Measurements from ENCODE around the gene ENOX1. TPM values are rescaled to one million over a fixed set of nuclear protein-coding genes. Genes with fewer than 3 reads are reported as not detected.

The ENOX1 gene
- total RNA-seq, 1 donor from 2014 or later = 0.79 TPM

- Histone ChIP-seq H3K4me3 (ENCODE audit: low read depth, low read length) (no peak overlapping the region), H3K36me3 (ENCODE audit: control insufficient read depth, insufficient read depth, low read length) (no peaks in the 10 kb centered on the region), H3K27me3 (ENCODE audit: control insufficient read depth, insufficient read depth, low read length) (no peaks in the 10 kb centered on the region)
- DNase-seq (ENCODE audit: low read depth) (no peak), FAIRE-seq (no peak)
- TF ChIP-seq CTCF (IDR thresholded peaks at IDR 0.05; ENCODE audit: insufficient read depth, low read length, severe bottlenecking) = no peak
Measured at GRCh38 chr13:43657485-43657884, 129.3 kb downstream of the ENOX1 start.

- H3K4me3 ChIP-seq (ENCODE audit: low read depth, low read length) = no peak overlapping the region
- FAIRE-seq (no peak), DNase-seq (ENCODE audit: low read depth) (no peak)
- H3K36me3 ChIP-seq (ENCODE audit: control insufficient read depth, insufficient read depth, low read length) = no peaks in the 10 kb centered on the region
- H3K27me3 ChIP-seq (ENCODE audit: control insufficient read depth, insufficient read depth, low read length) = no peaks in the 10 kb centered on the region
- TF ChIP-seq CTCF (IDR thresholded peaks at IDR 0.05; ENCODE audit: insufficient read depth, low read length, severe bottlenecking) = no peak
Measured at GRCh38 chr13:43653980-43654379, 132.8 kb downstream of the ENOX1 start.

GRCh38 chr13:43653395-43653794 is 133.4 kb downstream of the ENOX1 start:
- Histone ChIP-seq H3K27me3 (ENCODE audit: control insufficient read depth, insufficient read depth, low read length) (no peaks in the 10 kb centered on the region), H3K36me3 (ENCODE audit: control insufficient read depth, insufficient read depth, low read length) (no peaks in the 10 kb centered on the region), H3K4me3 (ENCODE audit: low read depth, low read length) (no peak overlapping the region)
- DNase-seq (ENCODE audit: low read depth) (no peak), FAIRE-seq (no peak)
- no peak for TF ChIP-seq CTCF (IDR thresholded peaks at IDR 0.05; ENCODE audit: insufficient read depth, low read length, severe bottlenecking)

GRCh38 chr13:43652760-43653159 is 134.0 kb downstream of the ENOX1 start:
- no peak for TF ChIP-seq CTCF (IDR thresholded peaks at IDR 0.05; ENCODE audit: insufficient read depth, low read length, severe bottlenecking)
- DNase-seq (ENCODE audit: low read depth) (no peak), FAIRE-seq (no peak)
- no peak overlapping the region for H3K4me3 ChIP-seq (ENCODE audit: low read depth, low read length)
- H3K36me3 ChIP-seq (ENCODE audit: control insufficient read depth, insufficient read depth, low read length) = no peaks in the 10 kb centered on the region
- H3K27me3 ChIP-seq (ENCODE audit: control insufficient read depth, insufficient read depth, low read length) = no peaks in the 10 kb centered on the region

- TF ChIP-seq CTCF (IDR thresholded peaks at IDR 0.05; ENCODE audit: insufficient read depth, low read length, severe bottlenecking) = no peak
- no peak overlapping the region for H3K4me3 ChIP-seq (ENCODE audit: low read depth, low read length)
- H3K27me3 ChIP-seq (ENCODE audit: control insufficient read depth, insufficient read depth, low read length) = no peaks in the 10 kb centered on the region
- FAIRE-seq = no peak
- H3K36me3 ChIP-seq (ENCODE audit: control insufficient read depth, insufficient read depth, low read length) = no peaks in the 10 kb centered on the region
- DNase-seq (ENCODE audit: low read depth) = no peak
Measured at GRCh38 chr13:43650882-43651281, 135.9 kb downstream of the ENOX1 start.

GRCh38 chr13:43648733-43649132 is 138.0 kb downstream of the ENOX1 start:
- Histone ChIP-seq H3K4me3 (ENCODE audit: low read depth, low read length) (no peak overlapping the region), H3K27me3 (ENCODE audit: control insufficient read depth, insufficient read depth, low read length) (no peaks in the 10 kb centered on the region), H3K36me3 (ENCODE audit: control insufficient read depth, insufficient read depth, low read length) (no peaks in the 10 kb centered on the region)
- DNase-seq (ENCODE audit: low read depth) = no peak
- no peak for TF ChIP-seq CTCF (IDR thresholded peaks at IDR 0.05; ENCODE audit: insufficient read depth, low read length, severe bottlenecking)
- FAIRE-seq = no peak

All from bronchial epithelial cell (primary cell).